GM12878 (cell line): ENCODE results near the gene BRD3. TPM values are rescaled to one million over a fixed set of nuclear protein-coding genes. Genes with fewer than 3 reads are reported as not detected.

Experiments used
- ATAC-seq: fragments of 200-7000 bp; cut with Tn5 transposase; 3 replicates; pipeline ENCODE4 v1.9.1; 2020; ENCODE audit warnings: mild to moderate bottlenecking, moderate library complexity
- BruUV-seq: library from RNA; stranded (reverse); fragments of 400-500 nt; replicated peaks from 2 replicates; lab custom pipeline; 2021; lab: Mats Ljungman, UMichigan
- CTCF ChIA-PET: fragments of 300-600 bp; sonication (Branson Sonifier 250); formaldehyde crosslinking; extraction: SDS; loops from one replicate; lab custom pipeline; 2021; ENCODE audit warnings: inconsistent platforms; lab: Yijun Ruan, JAX
- POLR2A ChIA-PET: fragments of 350-600 bp; formaldehyde crosslinking; extraction: SDS; loops from one replicate; lab custom pipeline; 2021; ENCODE audit warnings: inconsistent platforms; lab: Charles Lee
- RAD21 ChIA-PET: fragments of 300-600 bp; sonication (Branson Sonifier 250); formaldehyde crosslinking; loops from one replicate; lab custom pipeline; 2023; ENCODE audit warnings: antibody characterized with exemption; ENCODE audit not compliant: unreplicated experiment; lab: Charles Lee
- SMC1A ChIA-PET: fragments of 300-600 bp; sonication (Branson Sonifier 250); formaldehyde crosslinking; loops from one replicate; lab custom pipeline; 2023; ENCODE audit not compliant: unreplicated experiment, uncharacterized antibody; lab: Charles Lee
- DNase-seq: peaks from one replicate; pipeline ENCODE4 v3.0.0-alpha.2; 2011; ENCODE audit warnings: low read depth, low spot score
- FAIRE-seq: peaks from 3 replicates; lab custom pipeline; 2011; peaks lifted over from hg19 to GRCh38; lab: Jason Lieb, UNC
- H2AFZ ChIP-seq: 2 replicates; pipeline ENCODE4 v1.6.0; 2011; ENCODE audit warnings: low read depth, low read length, control low read depth; ENCODE audit not compliant: control insufficient read depth
- H3K27ac ChIP-seq: 2 replicates; pipeline ENCODE4 v1.5.1; 2011; ENCODE audit warnings: control low read depth; ENCODE audit not compliant: control insufficient read depth, insufficient read depth
- H3K27me3 ChIP-seq, 2 experiments: replicated peaks in 1 of 2; 2 replicates each; pipeline versions ENCODE4 v1.6.0 to v1.6.1; 2011; ENCODE audit warnings: low read length in 1 of 2; ENCODE audit not compliant: control insufficient read depth in 2 of 2, insufficient read depth in 2 of 2
- H3K36me3 ChIP-seq, 2 experiments: 2 replicates each; pipeline ENCODE4 v1.5.1; 2011; ENCODE audit warnings: low read length in 1 of 2; ENCODE audit not compliant: control insufficient read depth in 2 of 2, insufficient read depth in 2 of 2
- H3K4me1 ChIP-seq: 2 replicates; pipeline ENCODE4 v1.6.1; 2011; ENCODE audit warnings: mild to moderate bottlenecking, low read length, moderate library complexity, mixed read lengths; ENCODE audit not compliant: control insufficient read depth, insufficient read depth
- H3K4me2 ChIP-seq: 2 replicates; pipeline ENCODE4 v1.6.0; 2011; ENCODE audit warnings: control low read depth; ENCODE audit not compliant: control insufficient read depth, insufficient read depth
- H3K4me3 ChIP-seq: fragments of 200-600 bp; sonication (generic); 2 replicates; pipeline ENCODE4 v1.5.1; 2016
- H3K79me2 ChIP-seq: 2 replicates; pipeline ENCODE4 v1.6.0; 2011; ENCODE audit warnings: low read length; ENCODE audit not compliant: control insufficient read depth, insufficient read depth
- H3K9ac ChIP-seq: 2 replicates; pipeline ENCODE4 v1.8.0; 2011; ENCODE audit warnings: low read length, control low read depth, mixed read lengths; ENCODE audit not compliant: control insufficient read depth, insufficient read depth
- H3K9me3 ChIP-seq: replicated peaks from 3 replicates; pipeline ENCODE4 v1.5.1; 2011; ENCODE audit warnings: mild to moderate bottlenecking, low read length; ENCODE audit not compliant: control insufficient read depth, insufficient read depth
- H4K20me1 ChIP-seq: 2 replicates; pipeline ENCODE4 v1.6.0; 2011; ENCODE audit not compliant: control insufficient read depth, insufficient read depth
- HDAC2 ChIP-seq: fragments of 200-600 bp; sonication (generic); IDR thresholded peaks from 2 replicates; pipeline ENCODE4 v1.6.1; 2017
- HDAC6 ChIP-seq: fragments of 200-600 bp; sonication (generic); IDR thresholded peaks from one replicate; pipeline ENCODE4 v1.8.0; 2017; ENCODE audit warnings: antibody characterized with exemption; ENCODE audit not compliant: unreplicated experiment
- JUNB ChIP-seq: IDR thresholded peaks from 2 replicates; pipeline ENCODE4 v1.6.1; 2016; ENCODE audit warnings: antibody characterized with exemption, mild to moderate bottlenecking
- POLR2A ChIP-seq: IDR thresholded peaks from 2 replicates; pipeline ENCODE4 v1.6.1; 2011; ENCODE audit warnings: low read depth, mild to moderate bottlenecking, low read length
- WGBS: methylation state at CpG from one replicate; pipeline ENCODE4 v1.1.6; 2016; ENCODE audit warnings: low lambda C conversion rate; ENCODE audit not compliant: insufficient replicate concordance, insufficient coverage; ENCODE audit errors: missing lambda C conversion rate; 5-methylcytosine and 5-hydroxymethylcytosine counted together
- in situ Hi-C: fragments of 300-500 bp; cut with MboI; formaldehyde crosslinking; loops from 9 replicates; pipeline ENCODE4 v1.14.3; 2018; ENCODE audit warnings: mixed read lengths
- intact Hi-C: fragments of 100-400 bp; cut with micrococcal nuclease; formaldehyde crosslinking; loops from one replicate; pipeline ENCODE4 v1.14.2; 2022; ENCODE audit not compliant: unreplicated experiment
- polyA plus RNA-seq, 11 experiments: library from polyadenylated mRNA; depleted of rRNA in 4 of 11; unstranded in 6 of 11; stranded (reverse) in 5 of 11; fragments of >200 nt; fragmentation: Nextera tagmentation in 4 of 11; fragmentation: Illumina TruSeq in 1 of 11; extraction: Ambion mirVana in 4 of 11; extraction: Trizol in 1 of 11; gene quantifications; 1 replicate in 1 of 11; 2 replicates in 10 of 11; pipeline versions ENCODE4 v1.2.1 to v1.2.3, GENCODE V29; 2011 to 2016; ENCODE audit warnings: inconsistent platforms in 2 of 11, missing spikeins in 2 of 11, low read depth in 1 of 11
- total RNA-seq, 4 experiments: library from RNA; depleted of rRNA in 3 of 4; stranded (reverse); fragments of >200 nt in 3 of 4; fragmentation: Illumina TruSeq in 1 of 4; extraction: Trizol in 1 of 4; gene quantifications; 2 replicates each; pipeline versions ENCODE4 v1.2.1 to v1.2.3, GENCODE V29; 2013 to 2021
- TF ChIP-seq, protein P1 (sequence below): fragments of 450-650 bp; IDR thresholded peaks from 2 replicates; pipeline ENCODE4 v1.6.1; 2016; ENCODE audit warnings: mild to moderate bottlenecking

BRD3 gene
- total and polyA plus RNA-seq, 10 of the 15 experiments (the other 5 are each of a cell fraction or from before 2014, with no cell fraction given) = 0.53 to 20.8 (median 4.8) TPM

DNA sequence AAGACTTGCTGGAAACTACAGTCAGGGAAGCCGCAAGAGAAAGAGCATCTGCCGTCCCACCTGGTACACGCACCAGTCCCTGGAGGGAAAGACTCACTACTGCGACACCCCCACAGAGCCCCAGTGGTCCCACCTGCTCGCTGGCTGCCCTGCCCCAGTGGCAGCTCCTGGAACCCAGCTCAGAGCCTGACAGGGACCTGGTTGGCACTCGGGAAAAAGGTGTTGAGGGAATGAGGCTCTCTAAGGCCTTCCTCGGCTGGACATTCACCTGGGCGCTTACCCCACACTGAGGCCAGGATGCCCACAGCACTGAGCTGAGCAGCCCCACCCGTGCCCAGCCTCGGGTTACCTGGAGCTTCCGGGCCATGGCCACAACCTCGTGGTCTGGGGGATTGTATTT, 22.9 kb downstream of the BRD3 start:
- BruUV-seq = no TSS peak
- in situ Hi-C loops = no loop called here
- no peak overlapping the region for H3K4me2 ChIP-seq
- TF ChIP-seq JUNB (no peak), HDAC6 (no peak), POLR2A (peak; percentile 51; the same call in 1 of the 2 replicates)
- TF ChIP-seq, protein P1, sequence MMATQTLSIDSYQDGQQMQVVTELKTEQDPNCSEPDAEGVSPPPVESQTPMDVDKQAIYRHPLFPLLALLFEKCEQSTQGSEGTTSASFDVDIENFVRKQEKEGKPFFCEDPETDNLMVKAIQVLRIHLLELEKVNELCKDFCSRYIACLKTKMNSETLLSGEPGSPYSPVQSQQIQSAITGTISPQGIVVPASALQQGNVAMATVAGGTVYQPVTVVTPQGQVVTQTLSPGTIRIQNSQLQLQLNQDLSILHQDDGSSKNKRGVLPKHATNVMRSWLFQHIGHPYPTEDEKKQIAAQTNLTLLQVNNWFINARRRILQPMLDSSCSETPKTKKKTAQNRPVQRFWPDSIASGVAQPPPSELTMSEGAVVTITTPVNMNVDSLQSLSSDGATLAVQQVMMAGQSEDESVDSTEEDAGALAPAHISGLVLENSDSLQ = no peak
- TF ChIP-seq, all 136 proteins: peak for 1
- peaks cover 0 to 23% of the 10 kb centered on the region in 2 experiments; a peak in 3 of 4 replicates for H3K36me3 ChIP-seq
- H3K4me3 ChIP-seq = no peak overlapping the region
- ChIA-PET POLR2A (no interaction called here), SMC1A (no interaction called here), RAD21 (no interaction called here), CTCF (no interaction called here)
- no peak overlapping the region for H3K27ac ChIP-seq
- intact Hi-C loops = no loop called here
- no peaks in the 10 kb centered on the region for H3K27me3 ChIP-seq
- no peaks in the 10 kb centered on the region for H4K20me1 ChIP-seq
- DNase-seq (no peak), ATAC-seq (no peak), FAIRE-seq (no peak)
- H3K79me2 ChIP-seq = no peaks in the 10 kb centered on the region
- no peaks in the 10 kb centered on the region for H3K9me3 ChIP-seq
- no peak overlapping the region for H3K9ac ChIP-seq
- no peaks in the 10 kb centered on the region for H3K4me1 ChIP-seq
- 82% methylated on average over 12 of the region's 12 CpGs for WGBS
- no peak overlapping the region for H2AFZ ChIP-seq

DNA sequence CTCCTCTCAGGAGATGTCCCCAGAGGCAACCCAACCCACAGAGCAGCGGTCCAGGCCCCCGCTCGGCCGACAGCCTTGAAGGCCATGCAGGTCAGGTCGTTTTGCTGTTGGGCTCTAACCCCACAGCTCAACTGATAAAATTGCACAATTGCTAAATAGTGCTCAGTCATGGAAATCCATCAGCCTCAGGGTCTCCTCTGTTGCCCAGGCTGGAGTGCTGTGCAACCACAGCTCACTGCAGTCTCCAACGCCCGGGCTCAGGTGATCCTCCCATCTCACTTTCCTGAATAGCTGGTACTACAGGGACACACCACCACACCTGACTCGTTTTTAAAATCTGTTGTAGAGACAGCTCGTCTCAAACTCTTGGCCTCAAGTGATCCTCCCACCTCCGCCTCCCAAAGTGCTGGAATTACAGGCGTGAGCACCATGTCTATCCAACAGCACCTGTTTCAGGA, 24.3 kb downstream of the BRD3 start:
- ChIA-PET CTCF (no interaction called here), POLR2A (no interaction called here), SMC1A (interaction anchor here (1.3 kb wide), 1 partner anchor 50 kb away, joined by 3 read pairs; no protein-coding TSS in a partner anchor), RAD21 (interaction anchor here (0.8 kb wide), 1 partner anchor 19 kb away, joined by 3 read pairs; no protein-coding TSS in a partner anchor)
- no peaks in the 10 kb centered on the region for H4K20me1 ChIP-seq
- no peaks in the 10 kb centered on the region for H3K79me2 ChIP-seq
- no peak for ATAC-seq
- no peak overlapping the region for H2AFZ ChIP-seq
- in situ Hi-C loops = no loop called here
- H3K27ac ChIP-seq = no peak overlapping the region
- H3K4me2 ChIP-seq = no peak overlapping the region
- DNase-seq = no peak
- H3K36me3 ChIP-seq = peaks cover 0 to 17% of the 10 kb centered on the region in 2 experiments; a peak in 3 of 4 replicates
- no peaks in the 10 kb centered on the region for H3K4me1 ChIP-seq
- no peak overlapping the region for H3K4me3 ChIP-seq
- intact Hi-C loops = no loop called here
- BruUV-seq = no TSS peak
- H3K27me3 ChIP-seq = no peaks in the 10 kb centered on the region
- 82% methylated on average over 11 of the region's 11 CpGs for WGBS
- no peaks in the 10 kb centered on the region for H3K9me3 ChIP-seq
- TF ChIP-seq HDAC2 = no peak
- no peak overlapping the region for H3K9ac ChIP-seq
- no peak for FAIRE-seq
